ENCODE measurements around the gene UQCRHL.
A peak's percentile ranks its signal among the peaks of the same experiment; 100 is the strongest.

Gene UQCRHL

DNA sequence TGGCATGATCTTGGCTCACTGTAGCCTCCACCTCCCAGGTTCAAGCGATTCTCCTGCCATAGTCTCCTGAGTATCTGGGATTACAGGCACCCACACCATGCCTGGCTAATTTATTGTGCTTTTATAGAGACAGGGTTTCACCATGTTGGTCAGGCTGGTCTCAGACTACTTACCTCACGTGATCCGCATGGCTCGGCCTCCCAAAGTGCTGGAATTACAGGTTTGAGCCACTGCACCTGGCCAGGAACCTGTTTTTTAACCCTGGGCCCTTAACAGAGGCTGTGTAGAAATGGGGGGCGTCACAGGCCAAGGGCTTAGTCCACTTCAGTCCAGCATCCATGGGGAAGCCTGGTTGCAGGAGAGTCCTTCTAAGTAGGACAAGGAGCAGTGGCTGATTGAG is 39.5 kb downstream of the UQCRHL start:
- H3K36me3 ChIP-seq (replicated peaks in 1 of 2; ENCODE audit: control insufficient read depth in 2 of 2, insufficient read depth in 2 of 2, low read length in 2 of 2) = peaks cover 21 to 51% of the 10 kb centered on the region in 2 donors
- no peak overlapping the region for H2AK5ac ChIP-seq (ENCODE audit: low read depth, low read length)

DNA sequence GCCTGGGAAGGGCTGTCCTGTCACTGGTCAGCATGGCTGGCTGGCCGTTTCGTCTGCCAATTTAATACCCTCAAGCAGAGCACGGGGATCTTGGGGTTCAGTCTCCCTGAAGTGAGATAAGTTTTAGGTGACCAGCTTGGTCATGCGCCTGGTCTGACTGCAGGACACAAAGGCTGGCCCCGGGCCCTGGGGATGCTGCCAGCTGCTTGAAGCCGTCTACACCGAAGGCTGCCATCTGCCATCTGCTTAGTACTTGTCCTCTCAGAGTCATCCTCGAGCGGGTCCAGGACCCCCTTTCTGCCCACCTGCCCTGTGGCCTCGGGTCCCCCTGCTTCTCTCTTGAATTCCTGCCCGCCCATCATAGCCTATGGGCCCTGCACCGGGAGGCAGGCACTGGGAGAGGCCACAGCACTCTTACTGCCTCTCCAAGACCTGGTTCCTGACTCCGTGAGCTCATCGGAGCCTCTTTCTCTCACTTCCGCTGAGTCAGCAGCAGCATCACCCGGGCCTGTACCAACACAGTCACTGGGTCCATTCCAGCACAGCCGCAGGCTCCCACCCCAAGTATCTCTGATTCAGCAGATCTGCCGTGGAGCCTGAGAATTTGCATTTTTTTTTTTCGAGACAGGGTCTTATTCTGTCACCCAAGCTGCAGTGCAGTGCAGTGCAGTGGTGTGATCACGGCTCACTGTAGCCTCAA is 41.8 kb downstream of the UQCRHL start:
- H3K4ac ChIP-seq (ENCODE audit: low read length) = no peak overlapping the region
- no peak overlapping the region for H4K91ac ChIP-seq (ENCODE audit: low read depth, low read length, poor library complexity)
- H2BK120ac ChIP-seq (ENCODE audit: low read depth, low read length) = no peak overlapping the region
- H2BK15ac ChIP-seq (ENCODE audit: low read length) = no peak overlapping the region
- H2BK5ac ChIP-seq (ENCODE audit: low read length) = peak overlapping the region; percentile 39
- no peak overlapping the region for H3K9ac ChIP-seq (ENCODE audit: low read depth, low read length, poor library complexity)
- H3K14ac ChIP-seq (ENCODE audit: low read length) = no peak overlapping the region
- no peak overlapping the region for H2AFZ ChIP-seq (ENCODE audit: low read length)
- no peak overlapping the region for H3K23ac ChIP-seq (ENCODE audit: low read depth, low read length, poor library complexity)
- H4K8ac ChIP-seq (ENCODE audit: low read depth, low read length) = no peak overlapping the region
- no peak overlapping the region for H2BK12ac ChIP-seq (ENCODE audit: low read length)
- H3K36me3 ChIP-seq (replicated peaks in 1 of 2; ENCODE audit: control insufficient read depth in 2 of 2, insufficient read depth in 2 of 2, low read length in 2 of 2) = peaks cover 16 to 36% of the 10 kb centered on the region in 2 donors
- no peak overlapping the region for H3K27ac ChIP-seq (replicated peaks; ENCODE audit: low read length)
- H3K18ac ChIP-seq (ENCODE audit: low read length) = peak overlapping the region; percentile 66
- no peak for DNase-seq (ENCODE audit: low spot score)
- peaks cover 4% of the 10 kb centered on the region for H3K79me1 ChIP-seq (ENCODE audit: low read depth, low read length)
- H3K4me3 ChIP-seq (ENCODE audit: low read length in 2 of 2) = no peak overlapping the region
- H3K4me1 ChIP-seq (ENCODE audit: control insufficient read depth in 2 of 2, insufficient read depth in 1 of 2, low read depth in 1 of 2, low read length in 2 of 2) = peaks cover 3 to 5% of the 10 kb centered on the region in 2 donors
- H3K9me3 ChIP-seq (replicated peaks in 1 of 2; ENCODE audit: control insufficient read depth in 2 of 2, insufficient read depth in 1 of 2, low read depth in 1 of 2, low read length in 2 of 2) = no peaks in the 10 kb centered on the region
- no CpG with 5 or more reads among the region's 20 CpGs for WGBS, 2 donors (ENCODE audit: extremely low coverage in 2 of 2, insufficient read length in 2 of 2, insufficient replicate concordance in 1 of 2)
- H2AK5ac ChIP-seq (ENCODE audit: low read depth, low read length) = no peak overlapping the region
- H3K4me2 ChIP-seq (ENCODE audit: insufficient read depth, low read length, poor library complexity, severe bottlenecking) = no peak overlapping the region
- no peaks in the 10 kb centered on the region for H3K27me3 ChIP-seq (ENCODE audit: control insufficient read depth in 3 of 3, insufficient read depth in 3 of 3, low read depth in 1 of 3, low read length in 3 of 3)

More for the DNA sequence above, 39.5 kb downstream of the UQCRHL start:
- H4K8ac ChIP-seq (ENCODE audit: low read depth, low read length) = no peak overlapping the region
- H3K4me1 ChIP-seq (ENCODE audit: control insufficient read depth in 2 of 2, insufficient read depth in 1 of 2, low read depth in 1 of 2, low read length in 2 of 2) = no peaks in the 10 kb centered on the region
- no peak overlapping the region for H3K4me3 ChIP-seq (ENCODE audit: low read length in 2 of 2)
- no peak overlapping the region for H3K18ac ChIP-seq (ENCODE audit: low read length)
- no peak overlapping the region for H2AFZ ChIP-seq (ENCODE audit: low read length)
- peaks cover 2% of the 10 kb centered on the region for H3K79me1 ChIP-seq (ENCODE audit: low read depth, low read length)
- H3K27ac ChIP-seq (replicated peaks; ENCODE audit: low read length) = no peak overlapping the region
- no peak overlapping the region for H2BK12ac ChIP-seq (ENCODE audit: low read length)
- no peak overlapping the region for H4K91ac ChIP-seq (ENCODE audit: low read depth, low read length, poor library complexity)
- no peak overlapping the region for H3K4ac ChIP-seq (ENCODE audit: low read length)
- no peak overlapping the region for H3K4me2 ChIP-seq (ENCODE audit: insufficient read depth, low read length, poor library complexity, severe bottlenecking)
- H3K27me3 ChIP-seq (ENCODE audit: control insufficient read depth in 3 of 3, insufficient read depth in 3 of 3, low read depth in 1 of 3, low read length in 3 of 3) = no peaks in the 10 kb centered on the region
- no peak overlapping the region for H3K9ac ChIP-seq (ENCODE audit: low read depth, low read length, poor library complexity)
- H3K9me3 ChIP-seq (replicated peaks in 1 of 2; ENCODE audit: control insufficient read depth in 2 of 2, insufficient read depth in 1 of 2, low read depth in 1 of 2, low read length in 2 of 2) = no peaks in the 10 kb centered on the region
- H3K14ac ChIP-seq (ENCODE audit: low read length) = no peak overlapping the region
- H2BK15ac ChIP-seq (ENCODE audit: low read length) = no peak overlapping the region
- H2BK5ac ChIP-seq (ENCODE audit: low read length) = no peak overlapping the region
- H3K23ac ChIP-seq (ENCODE audit: low read depth, low read length, poor library complexity) = no peak overlapping the region
- DNase-seq (ENCODE audit: low spot score) = no peak
- no peak overlapping the region for H2BK120ac ChIP-seq (ENCODE audit: low read depth, low read length)
- WGBS, 2 donors (ENCODE audit: extremely low coverage in 2 of 2, insufficient read length in 2 of 2, insufficient replicate concordance in 1 of 2) = no CpG with 5 or more reads among the region's 5 CpGs

DNA sequence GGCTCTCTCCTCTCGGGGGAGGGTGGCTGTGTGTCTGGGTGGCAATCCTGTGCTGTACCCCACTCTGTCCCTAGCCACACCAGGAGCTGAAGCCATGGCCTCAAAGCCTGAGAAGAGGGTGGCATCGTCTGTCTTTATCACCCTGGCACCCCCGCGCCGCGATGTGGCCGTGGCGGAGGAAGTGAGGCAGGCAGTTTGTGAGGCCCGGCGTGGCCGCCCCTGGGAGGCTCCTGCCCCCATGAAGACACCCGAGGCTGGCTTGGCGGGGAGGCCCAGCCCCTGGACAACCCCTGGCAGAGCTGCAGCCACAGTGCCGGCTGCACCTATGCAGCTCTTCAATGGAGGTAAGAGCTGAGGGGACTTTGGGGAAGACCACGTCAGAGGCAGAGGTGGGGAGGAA is 42.6 kb downstream of the UQCRHL start:
- no peak overlapping the region for H2AFZ ChIP-seq (ENCODE audit: low read length)
- H3K79me1 ChIP-seq (ENCODE audit: low read depth, low read length) = peaks cover 6% of the 10 kb centered on the region
- no peak overlapping the region for H2BK12ac ChIP-seq (ENCODE audit: low read length)
- H3K27me3 ChIP-seq (ENCODE audit: control insufficient read depth in 3 of 3, insufficient read depth in 3 of 3, low read depth in 1 of 3, low read length in 3 of 3) = no peaks in the 10 kb centered on the region
- no peak overlapping the region for H2AK5ac ChIP-seq (ENCODE audit: low read depth, low read length)
- H3K9ac ChIP-seq (ENCODE audit: low read depth, low read length, poor library complexity) = peak overlapping the region; percentile 70
- no peak for DNase-seq (ENCODE audit: low spot score)
- H3K36me3 ChIP-seq (replicated peaks in 1 of 2; ENCODE audit: control insufficient read depth in 2 of 2, insufficient read depth in 2 of 2, low read length in 2 of 2) = peaks cover 11 to 28% of the 10 kb centered on the region in 2 donors
- H3K4me1 ChIP-seq (ENCODE audit: control insufficient read depth in 2 of 2, insufficient read depth in 1 of 2, low read depth in 1 of 2, low read length in 2 of 2) = peaks cover 5 to 9% of the 10 kb centered on the region in 2 donors
- H2BK5ac ChIP-seq (ENCODE audit: low read length) = peak overlapping the region; percentile 39
- no peak overlapping the region for H3K23ac ChIP-seq (ENCODE audit: low read depth, low read length, poor library complexity)
- H3K14ac ChIP-seq (ENCODE audit: low read length) = peak overlapping the region; percentile 38
- no peak overlapping the region for H3K27ac ChIP-seq (replicated peaks; ENCODE audit: low read length)
- peak overlapping the region; percentile 38 for H3K18ac ChIP-seq (ENCODE audit: low read length)
- no peak overlapping the region for H3K4ac ChIP-seq (ENCODE audit: low read length)
- no peak overlapping the region for H2BK15ac ChIP-seq (ENCODE audit: low read length)
- no CpG with 5 or more reads among the region's 15 CpGs for WGBS, 2 donors (ENCODE audit: extremely low coverage in 2 of 2, insufficient read length in 2 of 2, insufficient replicate concordance in 1 of 2)
- H3K9me3 ChIP-seq (replicated peaks in 1 of 2; ENCODE audit: control insufficient read depth in 2 of 2, insufficient read depth in 1 of 2, low read depth in 1 of 2, low read length in 2 of 2) = no peaks in the 10 kb centered on the region
- H3K4me2 ChIP-seq (ENCODE audit: insufficient read depth, low read length, poor library complexity, severe bottlenecking) = no peak overlapping the region
- no peak overlapping the region for H3K4me3 ChIP-seq (ENCODE audit: low read length in 2 of 2)
- peak overlapping the region; percentile 17 for H4K8ac ChIP-seq (ENCODE audit: low read depth, low read length)
- no peak overlapping the region for H2BK120ac ChIP-seq (ENCODE audit: low read depth, low read length)
- no peak overlapping the region for H4K91ac ChIP-seq (ENCODE audit: low read depth, low read length, poor library complexity)

DNA sequence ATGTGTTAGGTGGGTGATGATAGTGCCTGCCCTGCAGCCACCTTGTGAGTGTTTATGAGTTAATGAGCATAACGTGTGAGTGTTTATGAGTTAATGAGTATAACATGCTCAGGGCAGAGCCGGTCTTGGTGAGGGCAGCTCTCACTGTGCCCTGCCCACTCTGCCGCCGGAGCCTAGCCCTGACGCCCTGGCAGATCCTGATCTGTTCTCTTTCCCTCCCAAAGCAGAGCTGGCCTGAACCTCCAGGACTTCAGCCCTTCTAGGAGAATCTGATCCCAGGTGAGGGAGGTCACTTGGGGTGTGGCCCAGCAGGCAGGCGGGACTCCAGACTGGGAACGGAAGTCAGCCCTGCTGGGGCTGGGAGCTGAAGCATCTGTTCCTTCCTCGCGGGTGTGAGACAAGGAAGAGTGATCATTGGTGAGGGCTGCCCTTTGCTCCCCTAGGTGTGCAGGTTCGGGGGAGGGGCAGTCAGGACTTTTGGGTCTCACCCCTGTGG is 43.1 kb downstream of the UQCRHL start:
- no peak overlapping the region for H4K91ac ChIP-seq (ENCODE audit: low read depth, low read length, poor library complexity)
- H3K36me3 ChIP-seq (replicated peaks in 1 of 2; ENCODE audit: control insufficient read depth in 2 of 2, insufficient read depth in 2 of 2, low read length in 2 of 2) = peaks cover 11 to 28% of the 10 kb centered on the region in 2 donors
- H3K4me1 ChIP-seq (ENCODE audit: control insufficient read depth in 2 of 2, insufficient read depth in 1 of 2, low read depth in 1 of 2, low read length in 2 of 2) = peaks cover 7 to 9% of the 10 kb centered on the region in 2 donors
- H3K23ac ChIP-seq (ENCODE audit: low read depth, low read length, poor library complexity) = no peak overlapping the region
- H2BK12ac ChIP-seq (ENCODE audit: low read length) = no peak overlapping the region
- H4K8ac ChIP-seq (ENCODE audit: low read depth, low read length) = no peak overlapping the region
- no peak overlapping the region for H3K4me2 ChIP-seq (ENCODE audit: insufficient read depth, low read length, poor library complexity, severe bottlenecking)
- WGBS, 2 donors (ENCODE audit: extremely low coverage in 2 of 2, insufficient read length in 2 of 2, insufficient replicate concordance in 1 of 2) = no CpG with 5 or more reads among the region's 10 CpGs
- H3K4me3 ChIP-seq (ENCODE audit: low read length in 2 of 2) = no peak overlapping the region
- H3K4ac ChIP-seq (ENCODE audit: low read length) = no peak overlapping the region
- H2BK120ac ChIP-seq (ENCODE audit: low read depth, low read length) = no peak overlapping the region
- H3K18ac ChIP-seq (ENCODE audit: low read length) = peak overlapping the region; percentile 38
- no peak overlapping the region for H3K9ac ChIP-seq (ENCODE audit: low read depth, low read length, poor library complexity)
- peaks cover 6% of the 10 kb centered on the region for H3K79me1 ChIP-seq (ENCODE audit: low read depth, low read length)
- H3K9me3 ChIP-seq (replicated peaks in 1 of 2; ENCODE audit: control insufficient read depth in 2 of 2, insufficient read depth in 1 of 2, low read depth in 1 of 2, low read length in 2 of 2) = no peaks in the 10 kb centered on the region
- peaks cover 0 to 3% (median 0%) of the 10 kb centered on the region in 3 experiments for H3K27me3 ChIP-seq (ENCODE audit: control insufficient read depth in 3 of 3, insufficient read depth in 3 of 3, low read depth in 1 of 3, low read length in 3 of 3)
- DNase-seq (ENCODE audit: low spot score) = no peak
- H2AFZ ChIP-seq (ENCODE audit: low read length) = no peak overlapping the region
- peak overlapping the region; percentile 52 for H2AK5ac ChIP-seq (ENCODE audit: low read depth, low read length)
- H3K27ac ChIP-seq (replicated peaks; ENCODE audit: low read length) = no peak overlapping the region
- H2BK5ac ChIP-seq (ENCODE audit: low read length) = peak overlapping the region; percentile 39
- H3K14ac ChIP-seq (ENCODE audit: low read length) = no peak overlapping the region
- no peak overlapping the region for H2BK15ac ChIP-seq (ENCODE audit: low read length)

All from neuronal stem cell (in vitro differentiated cells).